HG02571 (cell line): Measurements from ENCODE around the gene KLHL21.
"Not testable (repeated sequence)": the region's sequence is repeated elsewhere in the genome, so short reads cannot be mapped to it uniquely, and the experiment has no call there.

Experiments used
- ATAC-seq: cut with Tn5 transposase; IDR thresholded peaks from one replicate; pipeline ENCODE4 v1.9.1; 2021; ENCODE audit warnings: mild to moderate bottlenecking, moderate library complexity; ENCODE audit not compliant: unreplicated experiment

The KLHL21 gene

DNA sequence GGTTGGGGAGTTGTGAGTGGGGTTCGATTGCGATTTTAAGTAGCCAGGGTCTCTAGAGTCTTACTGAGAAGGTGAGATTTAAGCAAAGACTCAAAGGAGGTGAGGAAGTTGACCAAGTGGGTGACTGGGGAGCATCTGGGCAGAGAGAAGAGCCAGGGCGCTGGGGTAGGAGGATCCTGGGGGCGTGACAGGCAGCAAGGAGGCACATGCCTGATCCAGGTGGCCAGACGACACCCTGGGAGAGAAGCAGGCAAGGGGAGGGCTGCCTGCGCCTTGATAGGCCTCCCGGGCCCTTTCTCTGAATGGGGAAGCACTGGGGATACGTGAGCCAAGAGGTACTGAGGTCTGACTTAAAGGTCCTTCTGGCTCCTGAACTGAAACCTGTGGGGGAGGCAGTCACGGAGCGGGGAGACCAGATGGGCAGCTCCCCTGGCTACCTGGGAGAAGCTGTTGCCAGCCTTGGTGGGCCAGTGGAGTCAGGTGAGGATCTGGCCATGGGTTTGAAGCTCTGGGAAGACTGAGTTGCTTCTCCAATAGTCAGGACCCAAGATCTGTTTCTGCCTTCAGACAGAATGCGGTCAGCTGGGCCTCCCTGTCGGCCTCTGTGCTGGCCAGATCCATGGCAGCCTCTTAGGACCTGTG lies 17.5 kb downstream of the KLHL21 start:
- no peak for ATAC-seq

DNA sequence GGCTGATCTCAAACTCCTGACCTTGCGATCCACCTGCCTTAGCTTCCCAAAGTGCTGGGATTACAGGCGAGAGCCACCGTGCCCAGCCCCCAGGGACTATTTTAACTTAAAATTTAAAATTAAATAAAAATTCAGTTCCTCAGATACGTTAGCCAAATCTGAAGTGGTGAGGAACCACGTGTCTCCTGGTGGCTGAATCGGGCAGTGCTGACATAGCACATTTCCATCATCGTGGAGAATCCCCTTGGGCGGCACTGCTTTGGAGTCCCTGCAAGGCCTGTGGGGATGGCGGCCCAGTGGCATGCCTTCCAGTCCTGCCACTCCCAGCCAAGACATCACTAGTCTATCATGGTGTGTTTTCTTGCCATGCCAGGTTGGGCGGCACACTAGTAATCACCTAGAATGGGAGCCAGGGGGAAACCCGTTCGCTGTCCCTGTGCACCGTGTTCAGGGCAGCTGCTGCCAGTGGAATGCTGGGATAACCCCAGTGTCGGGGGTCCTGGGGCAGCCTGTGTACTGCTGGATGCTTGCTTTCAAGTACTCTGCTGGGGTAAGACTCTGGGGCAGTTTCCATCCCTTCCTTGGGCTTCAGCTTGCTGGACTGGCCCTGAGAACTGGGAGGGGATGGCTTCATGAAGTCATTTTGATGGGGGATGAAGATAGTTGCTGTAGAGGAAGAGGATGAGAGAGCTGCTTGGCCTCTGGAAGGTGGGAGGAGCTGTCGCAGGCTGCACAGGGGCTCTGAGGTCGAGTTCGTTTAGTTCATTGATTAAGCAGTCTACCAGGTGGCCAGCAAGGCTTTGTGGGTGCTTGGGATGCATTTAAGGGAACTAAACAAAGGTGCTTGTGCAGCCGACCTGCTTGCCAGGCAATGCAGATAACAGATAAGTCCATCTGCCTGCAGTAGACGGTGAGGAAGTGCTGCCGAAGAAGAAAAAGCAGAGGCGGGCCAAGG lies 18.3 kb downstream of the KLHL21 start:
- ATAC-seq = no peak

DNA sequence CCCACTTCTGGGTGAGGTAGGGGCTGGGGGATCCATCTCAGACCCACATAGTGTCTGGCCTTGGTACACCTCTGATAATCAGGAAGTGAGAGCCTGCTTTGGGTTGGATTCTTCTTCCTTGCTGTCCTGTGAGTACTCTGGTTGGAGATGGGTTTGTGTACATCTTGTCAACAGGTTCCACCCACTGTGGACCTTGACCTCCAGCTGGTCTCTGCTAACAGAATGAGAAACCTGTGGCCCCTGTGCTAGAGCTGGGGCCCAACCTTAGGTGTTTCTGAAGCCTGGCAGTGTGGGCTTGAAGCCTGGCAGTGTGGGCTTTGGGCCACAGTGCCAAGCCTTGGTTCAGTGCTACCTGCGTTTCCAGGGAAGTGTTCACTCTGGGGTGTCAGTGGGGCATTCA lies 20.3 kb downstream of the KLHL21 start:
- ATAC-seq = no peak

DNA sequence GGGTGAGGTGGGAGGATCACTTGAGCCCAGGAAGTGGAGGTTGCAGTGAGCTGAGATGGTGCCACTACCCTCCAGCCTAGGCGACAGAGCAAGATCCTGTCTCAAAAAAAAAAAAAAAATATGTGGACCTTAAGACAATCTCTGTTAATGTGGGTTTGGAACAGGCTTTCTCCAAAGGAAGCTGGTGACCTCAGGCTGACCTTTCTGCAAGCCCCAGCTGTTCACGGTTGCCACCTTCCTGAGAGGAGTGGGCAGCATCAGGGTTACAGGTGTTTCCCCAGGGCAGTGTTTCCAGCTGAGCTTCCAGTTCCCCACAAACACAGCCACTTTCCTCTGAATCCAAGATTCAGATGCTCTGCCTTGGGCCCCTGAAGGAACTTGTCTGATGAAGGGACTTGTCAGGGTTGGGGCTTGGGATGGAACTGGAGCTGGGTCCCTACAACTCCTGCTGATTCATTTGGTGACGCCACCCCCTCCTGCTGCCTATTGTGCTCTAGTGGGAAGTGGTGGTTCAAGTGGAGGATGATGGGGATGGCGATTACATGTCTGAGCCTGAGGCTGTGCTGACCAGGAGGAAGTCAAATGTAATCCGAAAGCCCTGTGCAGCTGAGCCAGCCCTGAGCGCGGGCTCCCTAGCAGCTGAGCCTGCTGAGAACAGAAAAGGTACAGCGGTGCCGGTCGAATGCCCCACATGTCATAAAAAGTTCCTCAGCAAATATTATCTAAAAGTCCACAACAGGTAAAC lies 20.9 kb downstream of the KLHL21 start:
- ATAC-seq = no peak

DNA sequence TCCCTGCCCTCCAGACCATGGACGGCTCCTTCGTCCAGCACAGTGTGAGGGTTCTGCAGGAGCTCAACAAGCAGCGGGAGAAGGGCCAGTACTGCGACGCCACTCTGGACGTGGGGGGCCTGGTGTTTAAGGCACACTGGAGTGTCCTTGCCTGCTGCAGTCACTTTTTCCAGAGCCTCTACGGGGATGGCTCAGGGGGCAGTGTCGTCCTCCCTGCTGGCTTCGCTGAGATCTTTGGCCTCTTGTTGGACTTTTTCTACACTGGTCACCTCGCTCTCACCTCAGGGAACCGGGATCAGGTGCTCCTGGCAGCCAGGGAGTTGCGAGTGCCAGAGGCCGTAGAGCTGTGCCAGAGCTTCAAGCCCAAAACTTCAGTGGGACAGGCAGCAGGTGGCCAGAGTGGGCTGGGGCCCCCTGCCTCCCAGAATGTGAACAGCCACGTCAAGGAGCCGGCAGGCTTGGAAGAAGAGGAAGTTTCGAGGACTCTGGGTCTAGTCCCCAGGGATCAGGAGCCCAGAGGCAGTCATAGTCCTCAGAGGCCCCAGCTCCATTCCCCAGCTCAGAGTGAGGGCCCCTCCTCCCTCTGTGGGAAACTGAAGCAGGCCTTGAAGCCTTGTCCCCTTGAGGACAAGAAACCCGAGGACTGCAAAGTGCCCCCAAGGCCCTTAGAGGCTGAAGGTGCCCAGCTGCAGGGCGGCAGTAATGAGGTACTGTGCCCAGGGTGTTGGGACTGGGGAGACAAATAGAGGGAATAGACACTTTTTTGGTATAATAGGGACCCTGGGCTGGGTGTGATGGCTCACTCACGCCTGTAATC lies 21.9 kb downstream of the KLHL21 start:
- no peak for ATAC-seq

DNA sequence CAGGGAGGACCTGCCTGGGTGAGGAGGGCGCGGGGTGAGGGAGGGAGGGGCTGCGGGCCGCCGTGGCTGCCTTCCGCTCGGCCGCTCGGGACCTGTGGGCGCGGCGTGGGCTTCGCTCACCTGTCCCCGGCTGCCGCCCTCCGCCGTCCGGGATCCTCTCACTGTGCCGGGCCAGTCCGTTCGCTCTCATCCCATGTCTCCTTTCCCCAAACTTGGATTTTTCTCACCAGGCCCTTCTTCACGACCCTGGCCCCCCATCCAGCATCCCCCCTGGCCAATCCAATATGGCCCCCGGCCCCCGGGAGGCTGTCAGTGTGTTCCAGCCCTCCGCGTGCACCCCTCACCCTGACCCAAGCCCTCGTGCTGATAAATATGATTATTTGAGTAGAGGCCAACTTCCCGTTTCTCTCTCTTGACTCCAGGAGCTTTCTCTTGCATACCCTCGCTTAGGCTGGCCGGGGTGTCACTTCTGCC lies 22.5 kb downstream of the KLHL21 start:
- ATAC-seq = no peak

DNA sequence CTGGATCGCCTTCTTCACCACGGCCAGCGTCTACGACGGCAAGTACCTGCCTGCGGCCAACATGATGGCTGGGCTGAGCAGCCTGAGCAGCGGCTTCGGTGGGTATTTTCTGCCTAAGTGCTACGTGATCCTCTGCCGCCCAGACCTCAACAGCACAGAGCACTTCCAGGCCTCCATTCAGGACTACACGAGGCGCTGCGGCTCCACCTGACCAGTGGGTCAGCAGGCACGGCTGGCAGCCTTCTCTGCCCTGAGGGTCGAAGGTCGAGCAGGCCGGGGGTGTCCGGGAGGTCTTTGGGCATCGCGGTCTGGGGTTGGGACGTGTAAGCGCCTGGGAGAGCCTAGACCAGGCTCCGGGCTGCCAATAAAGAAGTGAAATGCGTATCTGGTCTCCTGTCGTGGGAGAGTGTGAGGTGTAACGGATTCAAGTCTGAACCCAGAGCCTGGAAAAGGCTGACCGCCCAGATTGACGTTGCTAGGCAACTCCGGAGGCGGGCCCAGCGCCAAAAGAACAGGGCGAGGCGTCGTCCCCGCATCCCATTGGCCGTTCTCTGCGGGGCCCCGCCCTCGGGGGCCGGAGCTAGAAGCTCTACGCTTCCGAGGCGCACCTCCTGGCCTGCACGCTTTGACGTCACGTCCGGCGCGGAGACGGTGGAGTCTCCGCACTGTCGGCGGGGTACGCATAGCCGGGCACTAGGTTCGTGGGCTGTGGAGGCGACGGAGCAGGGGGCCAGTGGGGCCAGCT lies 23.1 kb downstream of the KLHL21 start, which contains the start of gene ZBTB48:
Gene ZBTB48, plus strand, starts transcription at position 621 of the 745 bp plus-strand sequence. CDS start 616 bp downstream, outside the sequence.
- peak; percentile 92 for ATAC-seq

DNA sequence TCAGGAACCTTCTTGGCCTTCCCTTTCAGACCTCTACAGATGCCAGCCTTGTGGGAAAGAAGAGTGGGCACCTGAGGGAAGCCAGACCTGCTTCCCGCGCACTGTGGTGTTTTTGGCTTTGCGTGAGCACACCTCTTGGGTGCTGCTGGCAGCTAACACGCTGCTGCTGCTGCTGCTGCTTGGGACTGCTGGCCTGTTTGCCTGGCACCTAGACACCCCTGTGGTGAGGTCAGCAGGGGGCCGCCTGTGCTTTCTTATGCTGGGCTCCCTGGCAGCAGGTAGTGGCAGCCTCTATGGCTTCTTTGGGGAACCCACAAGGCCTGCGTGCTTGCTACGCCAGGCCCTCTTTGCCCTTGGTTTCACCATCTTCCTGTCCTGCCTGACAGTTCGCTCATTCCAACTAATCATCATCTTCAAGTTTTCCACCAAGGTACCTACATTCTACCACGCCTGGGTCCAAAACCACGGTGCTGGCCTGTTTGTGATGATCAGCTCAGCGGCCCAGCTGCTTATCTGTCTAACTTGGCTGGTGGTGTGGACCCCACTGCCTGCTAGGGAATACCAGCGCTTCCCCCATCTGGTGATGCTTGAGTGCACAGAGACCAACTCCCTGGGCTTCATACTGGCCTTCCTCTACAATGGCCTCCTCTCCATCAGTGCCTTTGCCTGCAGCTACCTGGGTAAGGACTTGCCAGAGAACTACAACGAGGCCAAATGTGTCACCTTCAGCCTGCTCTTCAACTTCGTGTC lies 23.9 kb downstream of the KLHL21 start:
- no peak for ATAC-seq

DNA sequence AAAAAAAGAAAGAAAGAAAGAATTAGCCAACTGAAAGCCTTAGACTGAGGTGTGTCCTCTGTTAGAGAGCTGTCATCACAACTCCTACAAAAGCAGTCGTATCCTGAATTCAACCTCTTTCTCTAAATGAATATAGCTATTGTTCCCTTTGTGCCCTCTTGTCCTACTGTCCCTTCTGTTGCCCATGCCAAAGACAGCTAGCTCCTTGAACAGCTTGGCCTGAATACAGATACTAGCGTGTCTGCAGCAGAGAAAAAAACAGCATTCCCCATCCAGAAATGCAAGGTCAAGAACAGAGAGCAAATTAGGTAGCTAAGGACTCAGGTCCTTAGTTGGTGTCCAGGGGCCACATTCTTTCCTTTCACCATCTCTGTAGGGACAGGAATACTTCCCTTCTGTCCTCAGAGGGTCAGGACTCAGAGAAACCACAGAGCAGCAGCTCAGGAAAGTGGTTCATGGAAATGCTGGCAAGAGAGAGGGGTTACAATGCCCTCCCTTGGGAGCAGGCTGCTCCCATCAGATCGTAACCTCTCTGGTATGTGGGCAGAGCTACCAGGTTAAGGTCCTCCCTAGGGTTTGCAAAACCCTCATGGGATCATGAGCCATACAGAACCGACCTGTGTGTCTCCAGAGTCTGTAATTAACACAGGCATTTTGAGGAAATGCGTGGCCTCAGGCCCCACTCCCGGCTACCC lies 24.7 kb downstream of the KLHL21 start:
- ATAC-seq = no peak

DNA sequence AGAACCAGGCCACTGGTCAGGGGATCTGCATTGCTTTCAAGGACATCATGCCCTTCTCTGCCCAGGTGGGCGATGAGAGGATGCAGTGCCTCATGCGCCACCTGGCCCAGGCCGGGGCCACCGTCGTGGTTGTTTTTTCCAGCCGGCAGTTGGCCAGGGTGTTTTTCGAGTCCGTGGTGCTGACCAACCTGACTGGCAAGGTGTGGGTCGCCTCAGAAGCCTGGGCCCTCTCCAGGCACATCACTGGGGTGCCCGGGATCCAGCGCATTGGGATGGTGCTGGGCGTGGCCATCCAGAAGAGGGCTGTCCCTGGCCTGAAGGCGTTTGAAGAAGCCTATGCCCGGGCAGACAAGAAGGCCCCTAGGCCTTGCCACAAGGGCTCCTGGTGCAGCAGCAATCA lies 27.9 kb downstream of the KLHL21 start:
- no peak for ATAC-seq

DNA sequence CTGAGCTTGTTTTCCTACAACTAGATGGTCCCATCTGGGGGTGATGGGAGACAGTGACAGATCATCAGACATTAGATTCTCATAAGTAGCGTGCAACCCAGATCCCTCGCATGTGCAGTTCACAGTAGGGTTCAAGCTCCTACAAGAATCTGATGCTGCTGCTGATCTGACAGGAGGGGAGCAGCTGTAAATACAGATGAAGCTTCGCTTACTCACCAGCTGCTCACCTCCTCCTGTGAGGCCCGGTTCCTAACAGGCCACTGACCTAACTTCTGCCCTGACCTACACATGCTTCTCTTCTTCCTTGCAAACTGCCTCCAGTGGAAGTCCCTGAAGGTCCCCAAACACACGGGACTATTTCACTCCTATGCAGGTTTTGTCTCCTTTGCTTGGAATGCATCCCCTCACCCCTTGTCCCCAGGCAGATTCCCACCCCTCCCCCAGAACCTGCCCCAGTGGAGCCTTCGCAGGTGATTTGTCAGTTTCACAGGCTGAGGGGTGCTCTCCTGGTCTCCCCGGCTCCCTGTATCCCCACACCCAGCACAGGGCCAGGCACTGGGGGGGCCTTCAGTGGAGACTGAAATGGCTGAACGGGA lies 28.5 kb downstream of the KLHL21 start:
- no peak for ATAC-seq

DNA sequence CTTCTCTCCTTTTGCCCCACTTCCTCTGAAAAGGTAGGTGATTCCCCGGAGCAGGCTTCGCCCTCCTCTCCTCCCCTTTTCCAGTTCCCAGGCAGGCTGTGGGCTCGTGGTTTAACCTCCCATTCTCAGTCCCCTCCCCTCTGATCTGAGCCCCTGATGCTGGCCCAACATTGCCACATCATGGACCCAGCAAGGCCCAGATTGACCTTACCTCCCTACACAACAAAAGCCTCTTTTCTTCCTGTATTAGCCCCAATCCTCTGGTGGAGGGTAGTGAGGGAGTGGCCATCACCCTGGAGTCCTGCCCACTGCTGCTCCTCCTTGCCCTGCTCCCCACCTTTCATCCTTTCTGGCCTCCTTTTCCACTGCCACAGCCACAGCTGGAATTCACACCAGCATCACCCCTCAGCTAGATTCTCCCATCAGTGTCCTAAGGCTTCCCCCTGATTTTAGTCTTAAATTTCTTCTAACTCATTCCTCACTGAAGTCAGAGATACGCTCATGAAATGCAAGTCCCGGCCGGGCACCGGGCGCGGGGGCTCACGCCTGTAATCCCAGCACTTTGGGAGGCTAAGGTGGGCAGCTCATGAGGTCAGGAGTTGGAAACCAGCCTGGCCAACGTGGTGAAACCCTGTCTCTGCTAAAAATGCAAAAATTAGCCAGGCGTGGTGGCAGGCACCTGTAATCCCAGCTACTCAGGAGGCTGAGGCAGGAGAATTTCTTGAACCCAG lies 29.9 kb downstream of the KLHL21 start:
- ATAC-seq = no peak

DNA sequence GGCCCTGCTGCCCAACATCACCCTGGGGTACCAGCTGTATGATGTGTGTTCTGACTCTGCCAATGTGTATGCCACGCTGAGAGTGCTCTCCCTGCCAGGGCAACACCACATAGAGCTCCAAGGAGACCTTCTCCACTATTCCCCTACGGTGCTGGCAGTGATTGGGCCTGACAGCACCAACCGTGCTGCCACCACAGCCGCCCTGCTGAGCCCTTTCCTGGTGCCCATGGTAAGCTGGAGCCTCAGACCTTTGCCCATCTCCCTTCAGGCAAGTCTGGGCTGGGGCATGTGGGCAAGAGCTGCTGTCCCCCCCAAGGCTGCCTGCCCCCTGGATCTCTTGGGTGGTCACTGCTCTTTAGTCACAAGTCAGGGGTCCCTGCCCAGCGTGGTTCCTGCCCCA lies 31.7 kb downstream of the KLHL21 start:
- ATAC-seq = no peak

DNA sequence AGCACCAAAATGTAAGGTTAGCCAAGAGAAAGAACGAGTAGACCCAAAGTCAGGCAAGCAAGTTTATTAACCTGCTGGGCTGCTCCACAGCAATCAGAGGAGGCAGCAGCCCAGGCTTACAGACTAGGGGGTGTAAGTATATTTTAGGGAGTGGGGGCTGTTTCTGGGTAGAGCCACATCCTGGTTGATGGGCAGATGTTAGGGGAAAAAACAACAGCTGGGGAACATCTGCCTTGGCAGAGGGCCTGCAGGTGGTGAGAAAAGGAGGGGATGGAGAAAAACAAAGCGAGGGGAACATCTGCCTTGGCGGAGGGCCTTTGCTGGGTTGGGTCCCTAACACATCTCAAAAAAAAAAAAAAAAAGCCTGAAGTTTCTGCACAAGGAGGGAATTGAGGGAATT lies 32.6 kb downstream of the KLHL21 start:
- no peak for ATAC-seq

DNA sequence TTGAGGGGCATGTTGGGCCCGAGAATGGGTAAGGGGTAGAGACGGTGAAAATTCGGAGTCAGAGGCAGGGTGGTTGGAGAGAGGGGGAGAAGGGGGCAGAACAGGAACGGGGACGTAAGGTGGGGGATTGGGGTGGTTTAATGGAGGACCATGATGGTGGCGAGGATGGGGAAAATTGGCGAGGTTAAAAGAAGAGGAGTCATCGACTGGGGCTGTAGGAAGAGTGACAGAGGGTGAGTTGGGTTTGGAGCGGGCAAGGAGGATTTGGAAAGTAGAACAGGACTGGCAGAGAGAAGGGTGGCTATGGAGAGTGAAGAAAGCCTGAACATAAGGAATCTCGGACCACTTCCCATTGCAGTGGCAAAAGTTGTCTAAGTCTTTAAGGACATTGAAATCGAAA lies 33.6 kb downstream of the KLHL21 start:
- no peak for ATAC-seq

DNA sequence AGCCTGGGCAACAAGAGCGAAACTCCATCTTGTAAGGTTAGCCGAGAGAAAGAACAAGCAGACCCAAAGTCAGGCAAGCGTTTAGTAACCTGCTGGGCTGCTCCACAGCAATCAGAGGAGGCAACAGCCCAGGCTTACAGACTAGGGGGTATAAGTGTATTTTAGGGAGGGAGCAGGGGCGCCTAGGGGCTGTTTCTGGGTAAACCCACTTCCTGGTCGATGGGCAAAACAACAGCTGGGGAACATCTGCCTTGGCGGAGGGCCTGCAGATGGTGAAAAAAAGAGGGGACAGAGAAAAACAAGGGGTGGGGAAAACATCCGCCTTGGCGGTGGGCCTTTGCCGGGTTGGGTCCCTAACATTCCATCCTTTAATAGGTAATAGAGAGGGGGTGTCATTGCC lies 42.4 kb downstream of the KLHL21 start:
- no peak for ATAC-seq

DNA sequence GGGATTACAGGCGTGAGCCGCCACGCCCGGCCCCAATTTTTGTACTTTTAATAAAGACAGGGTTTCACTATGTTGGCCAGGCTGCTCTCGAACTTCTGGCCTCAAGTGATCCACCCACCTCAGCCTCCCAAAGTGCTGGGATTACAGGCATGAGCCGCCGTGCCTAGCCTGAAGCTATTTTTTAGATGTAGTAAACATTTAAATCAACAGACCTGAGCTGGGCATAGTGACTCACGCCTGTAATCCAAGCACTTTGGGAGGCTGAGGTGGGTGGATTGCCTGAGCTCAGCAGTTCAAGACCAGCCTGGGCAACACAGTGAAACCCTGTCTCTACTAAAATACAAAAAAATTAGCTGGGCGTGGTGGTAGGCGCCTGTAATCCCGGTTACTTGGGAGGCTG lies 43.5 kb downstream of the KLHL21 start:
- ATAC-seq = not testable (repeated sequence)
